ENCODE data around the gene ZNF133.

DNA sequence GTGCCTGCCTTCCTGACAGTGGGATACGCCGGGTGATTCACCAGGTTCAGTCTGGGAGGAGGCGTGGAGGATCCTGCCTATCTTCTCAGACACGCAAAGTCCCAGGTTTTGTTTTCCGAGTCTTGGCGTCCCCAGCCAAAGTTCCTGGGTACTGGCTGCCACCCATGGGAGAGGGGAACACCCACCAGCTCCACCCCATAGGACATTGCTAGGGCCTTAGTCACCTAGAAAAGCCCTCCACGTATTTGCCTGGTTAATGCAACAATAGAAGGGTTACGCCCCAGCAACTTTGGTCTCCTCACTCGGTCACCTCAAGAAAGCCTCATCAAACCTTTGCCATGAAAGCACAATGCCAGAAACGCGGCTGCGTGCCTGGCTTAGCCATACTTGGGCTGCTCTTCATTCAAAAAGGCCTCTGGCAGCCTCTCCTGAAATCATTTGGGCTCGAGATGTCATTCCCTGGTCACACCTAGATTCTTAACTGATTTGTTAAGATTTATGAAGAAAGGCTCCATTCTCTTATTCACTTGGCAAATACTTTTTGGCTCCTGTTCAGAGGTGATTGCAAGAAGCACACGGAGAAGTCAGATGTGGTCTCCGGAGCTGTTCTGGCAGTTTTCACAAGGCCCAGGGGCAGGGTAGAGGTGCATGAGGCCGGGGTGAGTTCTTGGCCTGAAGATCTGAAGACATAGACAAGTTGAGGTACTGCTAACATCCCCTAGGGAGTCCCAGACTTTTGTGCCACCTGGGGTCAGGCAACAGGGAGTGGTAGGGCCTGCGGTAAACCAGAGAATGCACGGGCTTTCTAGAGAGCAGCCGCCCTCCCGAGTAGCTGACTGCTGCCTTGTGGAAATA lies 35.5 kb upstream of the ZNF133 start:
- no peak for TF ChIP-seq POLR2AphosphoS5 (IDR thresholded peaks at IDR 0.05; ENCODE audit: low read depth, low read length)
- TF ChIP-seq, protein P1, sequence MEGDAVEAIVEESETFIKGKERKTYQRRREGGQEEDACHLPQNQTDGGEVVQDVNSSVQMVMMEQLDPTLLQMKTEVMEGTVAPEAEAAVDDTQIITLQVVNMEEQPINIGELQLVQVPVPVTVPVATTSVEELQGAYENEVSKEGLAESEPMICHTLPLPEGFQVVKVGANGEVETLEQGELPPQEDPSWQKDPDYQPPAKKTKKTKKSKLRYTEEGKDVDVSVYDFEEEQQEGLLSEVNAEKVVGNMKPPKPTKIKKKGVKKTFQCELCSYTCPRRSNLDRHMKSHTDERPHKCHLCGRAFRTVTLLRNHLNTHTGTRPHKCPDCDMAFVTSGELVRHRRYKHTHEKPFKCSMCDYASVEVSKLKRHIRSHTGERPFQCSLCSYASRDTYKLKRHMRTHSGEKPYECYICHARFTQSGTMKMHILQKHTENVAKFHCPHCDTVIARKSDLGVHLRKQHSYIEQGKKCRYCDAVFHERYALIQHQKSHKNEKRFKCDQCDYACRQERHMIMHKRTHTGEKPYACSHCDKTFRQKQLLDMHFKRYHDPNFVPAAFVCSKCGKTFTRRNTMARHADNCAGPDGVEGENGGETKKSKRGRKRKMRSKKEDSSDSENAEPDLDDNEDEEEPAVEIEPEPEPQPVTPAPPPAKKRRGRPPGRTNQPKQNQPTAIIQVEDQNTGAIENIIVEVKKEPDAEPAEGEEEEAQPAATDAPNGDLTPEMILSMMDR (IDR thresholded peaks at IDR 0.05): no peak

Data from Panc1 (cell line).